IPS-18a (cell line): ENCODE measurements around the gene ARHGAP26.

Source experiments
- H3K27ac ChIP-seq: one replicate; pipeline ENCODE4 v1.5.1; 2013; ENCODE audit warnings: low read length
- H3K27me3 ChIP-seq: one replicate; pipeline ENCODE4 v1.6.1; 2013; ENCODE audit warnings: mild to moderate bottlenecking, low read length; ENCODE audit not compliant: control insufficient read depth, insufficient read depth
- H3K36me3 ChIP-seq: one replicate; pipeline ENCODE4 v1.6.1; 2013; ENCODE audit warnings: low read depth, low read length; ENCODE audit not compliant: control insufficient read depth
- H3K4me1 ChIP-seq: one replicate; pipeline ENCODE4 v1.6.1; 2013; ENCODE audit warnings: low read depth, low read length; ENCODE audit not compliant: control insufficient read depth
- H3K4me3 ChIP-seq: one replicate; pipeline ENCODE4 v1.5.1; 2013; ENCODE audit warnings: low read length
- H3K9ac ChIP-seq: one replicate; pipeline ENCODE4 v1.6.1; 2013; ENCODE audit warnings: mild to moderate bottlenecking, low read length, moderate library complexity
- H3K9me3 ChIP-seq: one replicate; pipeline ENCODE4 v1.6.1; 2013; ENCODE audit warnings: low read depth, low read length; ENCODE audit not compliant: control insufficient read depth

ARHGAP26 gene

DNA sequence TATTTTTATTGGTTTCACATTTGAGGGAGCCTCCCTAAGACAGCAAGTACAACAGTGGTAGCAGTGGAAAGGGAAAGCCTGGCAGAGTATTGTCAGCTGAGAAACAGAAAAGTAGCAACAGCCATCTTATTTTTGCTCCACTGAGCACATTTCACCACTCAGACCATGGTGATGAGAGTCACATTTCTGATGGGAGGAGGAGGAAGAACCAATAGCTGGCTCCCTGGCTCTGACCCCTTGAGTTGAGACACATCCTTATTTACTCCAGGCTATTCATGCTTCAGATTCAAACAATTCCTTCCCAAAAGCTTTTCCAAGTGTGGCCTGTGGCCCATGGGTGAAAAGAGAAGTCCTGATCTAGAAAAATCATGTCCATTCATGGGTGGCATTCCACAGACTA lies 236.3 kb downstream of the ARHGAP26 start:
- Histone ChIP-seq H3K4me3 (no peak overlapping the region), H3K4me1 (peaks cover 14% of the 10 kb centered on the region), H3K9me3 (no peaks in the 10 kb centered on the region), H3K9ac (no peak overlapping the region), H3K27ac (no peak overlapping the region), H3K27me3 (no peaks in the 10 kb centered on the region), H3K36me3 (no peaks in the 10 kb centered on the region)

DNA sequence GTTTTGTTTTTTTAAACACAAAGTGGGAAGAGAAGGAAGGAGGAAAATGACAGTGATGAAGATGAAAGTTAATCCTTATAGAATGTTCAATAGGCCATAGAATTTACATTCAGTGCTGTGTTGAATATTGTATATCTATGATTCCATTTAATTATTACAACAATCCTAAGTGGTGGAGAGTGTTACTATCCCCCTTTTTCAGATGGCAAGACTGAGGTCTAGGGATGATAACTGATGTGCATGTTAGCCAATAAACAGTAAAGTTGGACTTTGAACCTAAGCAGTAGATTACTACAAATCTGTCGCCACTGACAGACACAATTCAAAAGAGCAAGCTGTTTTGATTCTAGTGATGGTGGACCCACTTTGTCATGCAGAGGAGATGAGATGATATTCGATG lies 237.9 kb downstream of the ARHGAP26 start:
- Histone ChIP-seq H3K27ac (no peak overlapping the region), H3K4me1 (peaks cover 2% of the 10 kb centered on the region), H3K27me3 (no peaks in the 10 kb centered on the region), H3K36me3 (no peaks in the 10 kb centered on the region), H3K9me3 (no peaks in the 10 kb centered on the region), H3K4me3 (no peak overlapping the region), H3K9ac (no peak overlapping the region)

- H3K9me3 ChIP-seq = no peaks in the 10 kb centered on the region
- H3K4me1 ChIP-seq = no peaks in the 10 kb centered on the region
- no peak overlapping the region for H3K9ac ChIP-seq
- no peak overlapping the region for H3K27ac ChIP-seq
- no peaks in the 10 kb centered on the region for H3K27me3 ChIP-seq
- H3K4me3 ChIP-seq = no peak overlapping the region
- no peaks in the 10 kb centered on the region for H3K36me3 ChIP-seq
Measured at GRCh38 chr5:143008809-143009521, 238.8 kb downstream of the ARHGAP26 start.

GRCh38 chr5:143010351-143010750 lies 240.2 kb downstream of the ARHGAP26 start:
- Histone ChIP-seq H3K9ac (no peak overlapping the region), H3K27ac (no peak overlapping the region), H3K4me1 (peaks cover 5% of the 10 kb centered on the region), H3K9me3 (no peaks in the 10 kb centered on the region), H3K27me3 (no peaks in the 10 kb centered on the region), H3K4me3 (no peak overlapping the region), H3K36me3 (no peaks in the 10 kb centered on the region)

GRCh38 chr5:143011585-143011984 lies 241.4 kb downstream of the ARHGAP26 start:
- H3K27me3 ChIP-seq = no peaks in the 10 kb centered on the region
- no peaks in the 10 kb centered on the region for H3K9me3 ChIP-seq
- H3K9ac ChIP-seq = no peak overlapping the region
- no peaks in the 10 kb centered on the region for H3K36me3 ChIP-seq
- H3K4me1 ChIP-seq = peaks cover 6% of the 10 kb centered on the region
- H3K4me3 ChIP-seq = no peak overlapping the region
- H3K27ac ChIP-seq = no peak overlapping the region

GRCh38 chr5:143013176-143013891 lies 243.2 kb downstream of the ARHGAP26 start:
- no peak overlapping the region for H3K4me3 ChIP-seq
- peaks cover 6% of the 10 kb centered on the region for H3K4me1 ChIP-seq
- no peak overlapping the region for H3K27ac ChIP-seq
- no peaks in the 10 kb centered on the region for H3K27me3 ChIP-seq
- H3K9me3 ChIP-seq = no peaks in the 10 kb centered on the region
- H3K36me3 ChIP-seq = no peaks in the 10 kb centered on the region
- no peak overlapping the region for H3K9ac ChIP-seq

DNA sequence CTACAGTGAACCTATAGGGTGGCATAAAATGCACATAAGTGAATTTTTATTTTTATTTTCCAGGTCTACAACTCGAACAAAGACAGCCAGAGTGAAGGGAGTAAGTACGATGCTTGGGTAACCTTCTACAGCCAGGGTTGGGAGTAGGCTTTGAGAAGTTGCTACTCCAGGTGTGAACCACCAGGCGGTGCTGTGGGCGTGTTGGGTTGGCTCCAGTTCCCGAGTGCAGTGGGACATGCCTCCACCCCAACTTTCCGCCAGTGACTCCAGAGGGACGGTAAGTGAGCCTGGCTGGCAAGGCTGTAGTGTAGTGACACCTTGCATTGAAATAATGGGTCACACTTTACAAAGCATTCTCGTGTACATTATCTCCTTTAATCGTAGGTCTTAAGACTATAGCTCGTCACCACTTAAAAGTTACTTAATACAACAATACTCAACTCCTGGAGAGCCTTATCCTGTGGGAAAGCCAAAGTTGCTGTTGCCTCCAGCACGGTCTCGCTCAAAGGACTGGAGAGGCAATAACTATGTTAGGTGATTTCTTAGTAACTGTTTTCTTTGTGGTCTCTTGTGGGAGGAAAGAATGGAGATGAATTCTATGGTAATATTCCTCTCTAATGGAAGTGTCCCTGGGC lies 244.0 kb downstream of the ARHGAP26 start:
- Histone ChIP-seq H3K4me1 (peaks cover 10% of the 10 kb centered on the region), H3K27me3 (no peaks in the 10 kb centered on the region), H3K27ac (no peak overlapping the region)

DNA sequence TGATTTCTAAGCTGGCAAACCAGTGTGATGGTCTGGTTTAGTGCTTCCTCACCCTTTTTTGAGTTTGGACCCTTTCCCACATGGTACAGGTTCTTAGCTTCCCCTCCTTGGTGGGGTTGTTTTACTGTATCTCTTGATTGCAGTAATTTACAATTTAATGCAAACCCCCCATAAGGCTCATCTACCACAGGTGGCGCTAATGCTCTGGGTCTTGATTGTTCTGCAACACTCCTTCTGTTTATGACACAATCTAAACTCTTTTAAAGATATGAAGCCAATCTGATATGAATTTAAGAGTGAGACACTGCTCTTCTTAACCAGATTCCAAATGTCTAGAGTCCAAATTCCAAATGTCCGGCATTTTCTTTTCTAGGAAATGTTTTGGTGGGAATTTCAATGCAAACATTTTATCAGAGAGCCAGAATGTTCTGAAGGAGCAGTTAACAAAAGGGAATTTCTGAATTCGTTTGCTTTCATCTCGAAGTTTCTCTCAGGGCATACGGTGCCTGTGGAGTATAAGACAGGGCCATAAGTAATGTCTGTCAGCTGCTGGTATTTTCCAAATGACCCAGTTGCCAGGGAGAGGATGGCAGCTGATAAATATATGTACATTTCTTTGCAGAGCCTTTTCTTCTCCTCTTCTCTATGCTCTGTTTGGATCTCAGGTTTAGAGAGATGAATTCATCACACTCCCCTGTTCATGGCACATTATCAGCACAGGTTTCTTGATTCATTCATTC lies 246.8 kb downstream of the ARHGAP26 start:
- no peak overlapping the region for H3K27ac ChIP-seq

More for the DNA sequence above, 244.0 kb downstream of the ARHGAP26 start:
- no peak overlapping the region for H3K4me3 ChIP-seq
- H3K9me3 ChIP-seq = no peaks in the 10 kb centered on the region
- no peak overlapping the region for H3K9ac ChIP-seq
- no peaks in the 10 kb centered on the region for H3K36me3 ChIP-seq

DNA sequence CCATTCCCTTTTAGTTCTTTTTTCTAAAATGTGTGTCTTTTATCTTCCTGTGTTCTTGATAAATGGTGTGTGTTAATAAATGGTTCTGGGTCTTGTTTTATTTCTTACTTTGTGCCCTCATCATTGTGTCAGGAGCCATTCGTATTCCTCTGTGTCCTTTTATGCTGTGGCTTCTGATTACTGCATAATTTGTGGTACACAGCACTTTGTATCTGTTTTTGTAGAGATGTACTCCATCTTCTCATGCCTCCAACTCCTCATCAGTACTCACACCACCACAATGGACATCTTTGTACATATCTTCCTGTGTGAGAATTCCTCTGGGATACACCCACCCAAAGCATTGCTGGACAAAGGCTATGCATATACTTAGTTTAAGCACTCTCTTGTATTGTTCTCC lies 247.4 kb downstream of the ARHGAP26 start:
- Histone ChIP-seq H3K4me1 (peaks cover 21% of the 10 kb centered on the region), H3K9me3 (no peaks in the 10 kb centered on the region), H3K36me3 (no peaks in the 10 kb centered on the region), H3K27ac (no peak overlapping the region), H3K4me3 (no peak overlapping the region), H3K9ac (no peak overlapping the region), H3K27me3 (no peaks in the 10 kb centered on the region)

More for the DNA sequence above, 246.8 kb downstream of the ARHGAP26 start:
- Histone ChIP-seq H3K9ac (no peak overlapping the region), H3K36me3 (no peaks in the 10 kb centered on the region), H3K4me3 (no peak overlapping the region), H3K4me1 (peaks cover 21% of the 10 kb centered on the region), H3K27me3 (no peaks in the 10 kb centered on the region), H3K9me3 (no peaks in the 10 kb centered on the region)

DNA sequence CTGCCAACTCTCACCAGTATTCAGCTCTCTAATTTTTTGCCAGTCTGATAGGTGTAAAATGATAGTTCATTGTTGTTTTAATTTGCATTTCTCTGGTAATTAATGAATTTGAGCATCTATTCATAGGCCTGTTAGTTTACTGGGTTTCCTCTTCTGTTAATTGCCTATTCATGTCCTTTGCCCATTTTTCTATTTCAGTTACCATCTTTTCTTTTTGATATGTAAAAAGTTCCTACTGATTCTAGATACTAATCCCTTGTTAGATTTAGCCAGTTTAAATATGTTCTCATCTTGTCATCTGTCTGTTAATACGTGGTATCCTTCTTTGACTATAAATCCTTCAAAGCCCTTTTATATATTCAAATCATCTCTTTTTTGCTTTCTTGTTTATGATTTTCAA lies 247.8 kb downstream of the ARHGAP26 start:
- Histone ChIP-seq H3K4me1 (peaks cover 21% of the 10 kb centered on the region), H3K27ac (no peak overlapping the region)

DNA sequence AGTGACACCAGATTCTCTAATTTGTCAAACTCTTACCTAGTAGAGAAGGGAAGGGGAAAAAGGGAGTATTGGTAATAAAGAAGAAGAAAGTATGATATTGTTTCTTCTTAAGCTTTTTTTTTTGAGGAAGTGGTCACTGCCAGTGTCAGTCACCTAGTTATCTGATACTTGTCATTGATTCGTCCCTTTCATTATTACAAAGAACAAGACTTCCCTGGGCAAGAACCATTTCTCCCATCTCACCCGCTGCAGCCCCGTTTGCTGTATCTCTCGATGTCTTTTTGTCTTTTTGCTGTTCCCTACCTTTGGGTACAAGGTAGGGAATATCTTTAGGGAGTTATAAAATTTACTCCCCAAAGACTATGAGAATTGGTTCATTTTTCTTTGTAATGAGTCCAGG lies 249.0 kb downstream of the ARHGAP26 start:
- Histone ChIP-seq H3K27me3 (no peaks in the 10 kb centered on the region), H3K9me3 (no peaks in the 10 kb centered on the region), H3K27ac (no peak overlapping the region), H3K9ac (peak overlapping the region; percentile 5), H3K4me1 (peaks cover 26% of the 10 kb centered on the region), H3K36me3 (no peaks in the 10 kb centered on the region), H3K4me3 (no peak overlapping the region)

More for the DNA sequence above, 247.8 kb downstream of the ARHGAP26 start:
- Histone ChIP-seq H3K36me3 (no peaks in the 10 kb centered on the region), H3K9me3 (no peaks in the 10 kb centered on the region), H3K9ac (no peak overlapping the region), H3K4me3 (no peak overlapping the region), H3K27me3 (no peaks in the 10 kb centered on the region)
